22Rv1 (cell line): ENCODE data around the gene OSBPL7.

Source experiments
- CTCF ChIP-seq: fragments of 450-650 bp; IDR thresholded peaks from 2 replicates; pipeline ENCODE4 v1.5.1; 2017; ENCODE audit warnings: mild to moderate bottlenecking
- ZFX ChIP-seq: fragments of 450-650 bp; IDR thresholded peaks from 2 replicates; pipeline ENCODE4 v1.6.1; 2017; ENCODE audit warnings: antibody characterized with exemption, borderline replicate concordance

GRCh38 chr17:47846716-47847340, 25.2 kb upstream of the OSBPL7 start:
- TF ChIP-seq CTCF (no peak), ZFX (no peak)
